ENCODE measurements around the gene BRPF3. TPM values are rescaled to one million over a fixed set of nuclear protein-coding genes. Genes with fewer than 3 reads are reported as not detected.

Gene BRPF3
- total RNA-seq, 1 experiment from 2014 or later: 49.6 TPM

GRCh38 chr6:36210886-36211595, 14.5 kb downstream of the BRPF3 start:
- Histone ChIP-seq H3K4me1 (ENCODE audit: control insufficient read depth, insufficient read depth, low read length) (no peaks in the 10 kb centered on the region), H3K27me3 (ENCODE audit: control insufficient read depth, insufficient read depth, low read length) (no peaks in the 10 kb centered on the region), H3K27ac (ENCODE audit: low read length) (no peak overlapping the region), H3K9me3 (ENCODE audit: control insufficient read depth, insufficient read depth, low read depth, low read length) (no peaks in the 10 kb centered on the region), H3K36me3 (ENCODE audit: control insufficient read depth, insufficient read depth, low read length) (peaks cover 20% of the 10 kb centered on the region), H3K4me3 (ENCODE audit: low read depth in 2 of 2, low read length in 2 of 2) (no peak overlapping the region)
- DNase-seq (ENCODE audit: low read depth, low spot score) (no peak), ATAC-seq (no peak)
- no peak for TF ChIP-seq SIN3A (IDR thresholded peaks at IDR 0.05; ENCODE audit: borderline replicate concordance, insufficient read depth, low read depth, low read length)
- no peak for TF ChIP-seq CTCF (IDR thresholded peaks at IDR 0.05)
- no peak for TF ChIP-seq POLR2AphosphoS5 (IDR thresholded peaks at IDR 0.05; ENCODE audit: low read depth, low read length)
- no peak for TF ChIP-seq TCF7L2 (IDR thresholded peaks at IDR 0.05; ENCODE audit: low read depth, low read length)
- no peak for TF ChIP-seq REST (IDR thresholded peaks at IDR 0.05; ENCODE audit: insufficient read depth in 1 of 2, low read depth in 2 of 2, low read length in 1 of 2)
- in situ Hi-C loops (cut with HindIII; ENCODE audit: low pct_unique_long_range_greater_than_20kb, low sequenced_read_pairs): no loop called here
- CTCF ChIA-PET: interaction anchor here (0.5 kb wide), 1 partner anchor 287 kb away, joined by 3 read pairs; no protein-coding TSS in a partner anchor
- no TSS peak for BruUV-seq (replicated peaks)
- POLR2A ChIA-PET: no interaction called here
- intact Hi-C loops (cut with micrococcal nuclease; ENCODE audit: unreplicated experiment): no loop called here

- no peak for ATAC-seq
- Histone ChIP-seq H3K27me3 (ENCODE audit: control insufficient read depth, insufficient read depth, low read length) (no peaks in the 10 kb centered on the region), H3K9me3 (ENCODE audit: control insufficient read depth, insufficient read depth, low read depth, low read length) (no peaks in the 10 kb centered on the region), H3K4me3 (ENCODE audit: low read depth in 2 of 2, low read length in 2 of 2) (no peak overlapping the region), H3K27ac (ENCODE audit: low read length) (no peak overlapping the region), H3K4me1 (ENCODE audit: control insufficient read depth, insufficient read depth, low read length) (no peaks in the 10 kb centered on the region), H3K36me3 (ENCODE audit: control insufficient read depth, insufficient read depth, low read length) (peaks cover 31% of the 10 kb centered on the region)
- CTCF ChIA-PET: no interaction called here
- intact Hi-C loops (cut with micrococcal nuclease; ENCODE audit: unreplicated experiment) (no loop called here), in situ Hi-C loops (cut with HindIII; ENCODE audit: low pct_unique_long_range_greater_than_20kb, low sequenced_read_pairs) (no loop called here)
- no peak for TF ChIP-seq REST (IDR thresholded peaks at IDR 0.05; ENCODE audit: insufficient read depth in 1 of 2, low read depth in 2 of 2, low read length in 1 of 2)
- no peak for TF ChIP-seq SIN3A (IDR thresholded peaks at IDR 0.05; ENCODE audit: borderline replicate concordance, insufficient read depth, low read depth, low read length)
- POLR2A ChIA-PET: no interaction called here
- BruUV-seq (replicated peaks): no TSS peak
- no peak for DNase-seq (ENCODE audit: low read depth, low spot score)
Measured at GRCh38 chr6:36216559-36216958, 20.0 kb downstream of the BRPF3 start.

Measured in Panc1 (cell line).